ENCODE measurements around the gene KCNQ5.

DNA sequence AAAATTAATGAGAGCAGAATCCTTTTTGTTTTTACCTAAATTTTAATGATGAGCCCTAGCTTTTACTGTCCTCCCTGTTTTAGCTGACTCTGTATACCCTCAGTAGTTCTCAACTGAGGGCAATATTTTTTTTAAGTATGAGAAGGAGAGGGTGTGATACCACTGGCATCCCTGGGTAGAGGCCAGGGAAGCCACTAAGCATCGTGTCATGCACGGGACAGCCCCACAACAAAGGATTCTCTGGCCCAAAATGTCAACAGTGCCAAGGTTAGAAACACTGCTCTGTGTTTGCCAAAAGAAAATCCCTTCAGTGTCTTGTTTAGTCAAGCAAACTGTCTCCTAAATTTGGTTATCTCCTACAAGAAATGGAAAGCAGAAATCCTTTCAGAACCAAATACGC lies 210.4 kb downstream of the KCNQ5 start:
- TF ChIP-seq, protein P1, sequence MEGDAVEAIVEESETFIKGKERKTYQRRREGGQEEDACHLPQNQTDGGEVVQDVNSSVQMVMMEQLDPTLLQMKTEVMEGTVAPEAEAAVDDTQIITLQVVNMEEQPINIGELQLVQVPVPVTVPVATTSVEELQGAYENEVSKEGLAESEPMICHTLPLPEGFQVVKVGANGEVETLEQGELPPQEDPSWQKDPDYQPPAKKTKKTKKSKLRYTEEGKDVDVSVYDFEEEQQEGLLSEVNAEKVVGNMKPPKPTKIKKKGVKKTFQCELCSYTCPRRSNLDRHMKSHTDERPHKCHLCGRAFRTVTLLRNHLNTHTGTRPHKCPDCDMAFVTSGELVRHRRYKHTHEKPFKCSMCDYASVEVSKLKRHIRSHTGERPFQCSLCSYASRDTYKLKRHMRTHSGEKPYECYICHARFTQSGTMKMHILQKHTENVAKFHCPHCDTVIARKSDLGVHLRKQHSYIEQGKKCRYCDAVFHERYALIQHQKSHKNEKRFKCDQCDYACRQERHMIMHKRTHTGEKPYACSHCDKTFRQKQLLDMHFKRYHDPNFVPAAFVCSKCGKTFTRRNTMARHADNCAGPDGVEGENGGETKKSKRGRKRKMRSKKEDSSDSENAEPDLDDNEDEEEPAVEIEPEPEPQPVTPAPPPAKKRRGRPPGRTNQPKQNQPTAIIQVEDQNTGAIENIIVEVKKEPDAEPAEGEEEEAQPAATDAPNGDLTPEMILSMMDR (conservative IDR thresholded peaks at IDR 0.05; ENCODE audit: low read depth, low read length), result no peak
- no peak for TF ChIP-seq EZH2 (IDR thresholded peaks at IDR 0.05; ENCODE audit: borderline replicate concordance, low read depth, low read length, poor library complexity, severe bottlenecking)
